Fibroblast of upper back skin (primary cell): ENCODE measurements around the gene C6orf163.
"Not testable (repeated sequence)": the region's sequence is repeated elsewhere in the genome, so short reads cannot be mapped to it uniquely, and the experiment has no call there.

Experiments used
- DNase-seq: peaks from one replicate; pipeline ENCODE4 v3.0.0-alpha.2; 2013

C6orf163 gene

DNA sequence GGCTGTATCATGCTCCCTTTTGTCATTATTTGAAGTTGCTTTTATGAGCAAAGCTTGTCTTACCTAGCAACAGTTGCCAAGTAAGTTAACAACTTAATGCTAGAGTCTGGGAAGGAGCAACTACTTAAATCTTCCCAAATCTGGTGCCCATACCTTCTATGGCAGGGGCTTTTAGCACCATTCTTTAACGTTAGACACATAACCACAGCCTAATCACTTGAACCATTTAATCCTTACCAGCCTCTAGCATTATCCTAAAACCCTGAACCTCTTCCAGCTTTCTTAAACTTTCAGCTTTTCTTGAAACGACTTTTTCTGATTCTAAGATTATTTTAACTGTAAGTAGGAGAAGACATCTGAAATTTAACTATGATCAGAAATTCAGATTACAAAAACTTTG is at the start of gene C6orf163:
Gene C6orf163, plus strand, starts transcription at position 83 of the 400 bp plus-strand sequence. Its CDS starts 287 bp downstream, at position 370.
- no peak for DNase-seq

- peak; percentile 68 for DNase-seq
Observed at GRCh38 chr6:87297119-87297518, 47.5 kb upstream of the C6orf163 start.

- DNase-seq, result not testable (repeated sequence)
Observed at GRCh38 chr6:87301277-87301676, 43.3 kb upstream of the C6orf163 start.

- no peak for DNase-seq
Observed at GRCh38 chr6:87308970-87309369, 35.6 kb upstream of the C6orf163 start.

DNA sequence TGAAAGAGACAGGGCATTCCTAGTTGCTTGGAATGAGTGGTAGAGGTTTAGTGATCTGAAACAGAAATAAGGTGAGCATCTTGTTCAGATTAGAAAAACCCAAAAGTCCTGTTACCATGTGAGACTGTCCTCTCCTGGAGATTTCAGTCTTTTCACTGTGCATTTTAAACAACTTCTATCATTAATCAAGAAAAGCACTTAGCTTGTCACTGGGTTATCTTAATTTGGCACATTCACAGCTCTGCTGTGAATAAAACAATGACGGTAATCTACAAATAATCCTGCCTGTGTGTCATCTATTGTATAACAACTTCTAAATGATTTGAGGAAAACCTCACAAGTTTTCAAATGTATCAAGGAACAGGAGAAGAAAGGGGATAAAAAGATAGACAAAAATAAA is 31.8 kb upstream of the C6orf163 start:
- no peak for DNase-seq

DNA sequence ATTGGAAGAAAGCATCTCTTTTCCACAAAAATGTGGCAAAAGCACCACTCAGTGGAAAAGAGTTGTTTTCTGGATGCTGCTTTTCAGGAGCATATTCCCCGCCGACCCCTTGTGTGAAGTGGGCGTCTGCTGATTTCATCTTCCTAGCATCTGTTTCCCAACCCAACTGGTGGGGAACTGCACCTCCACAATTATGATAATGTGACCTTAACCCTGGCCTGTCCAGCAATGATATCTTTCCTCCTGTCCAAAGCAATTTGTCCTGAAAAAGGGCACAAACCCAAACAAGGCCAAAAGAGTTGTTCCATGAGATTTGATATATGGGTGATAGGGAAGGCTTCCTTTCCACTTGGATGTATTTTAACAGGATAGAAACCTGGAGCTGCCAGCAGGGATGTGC is 29.5 kb upstream of the C6orf163 start:
- no peak for DNase-seq

- no peak for DNase-seq
Observed at GRCh38 chr6:87319271-87319987, 25.2 kb upstream of the C6orf163 start.

DNA sequence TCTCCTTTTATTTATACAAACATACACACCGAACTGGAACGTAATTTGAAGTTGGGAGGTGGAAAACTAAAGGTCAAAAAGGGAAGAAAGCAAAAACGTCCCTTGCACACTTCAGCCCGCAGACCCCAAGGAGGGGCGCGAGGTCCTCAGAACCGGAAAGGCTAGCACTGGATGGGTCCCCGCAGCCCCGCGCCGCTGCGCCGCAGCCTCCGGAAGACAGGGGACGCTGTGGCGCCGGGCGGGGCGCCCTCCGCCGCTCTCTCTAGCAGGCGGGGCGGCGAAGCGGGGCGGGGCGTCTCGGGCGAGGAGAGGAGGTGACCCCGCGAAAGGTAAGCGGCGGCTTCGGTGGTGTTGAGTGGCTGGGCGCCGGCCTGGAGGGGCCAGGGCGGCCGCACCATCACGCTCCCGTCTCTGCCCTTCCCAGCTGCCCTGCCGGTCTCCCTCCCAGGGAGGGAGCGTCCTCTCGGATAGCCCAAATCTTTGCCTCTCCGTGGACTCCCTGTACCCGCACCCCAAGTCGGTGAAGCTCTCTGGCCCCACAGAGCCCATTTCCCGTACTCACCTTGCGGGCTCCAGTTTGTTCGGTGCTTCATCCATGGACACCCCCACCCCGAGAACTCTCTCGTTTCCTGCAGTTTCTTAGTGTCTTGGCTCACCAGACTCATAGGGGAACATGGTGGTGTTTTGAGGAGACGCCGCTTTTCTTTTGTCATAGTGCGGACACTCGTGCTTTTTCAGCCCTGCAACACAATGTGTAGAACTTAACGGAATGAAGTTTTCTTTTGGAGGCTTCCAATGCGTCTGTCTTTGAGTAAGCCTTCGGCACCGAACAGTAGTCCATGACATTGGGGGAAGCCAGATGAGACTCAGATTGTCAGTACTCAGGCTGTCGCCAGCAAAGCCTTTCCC is 22.1 kb upstream of the C6orf163 start, which contains the start of gene SMIM8:
Gene SMIM8, plus strand, starts transcription at position 285 of the 909 bp plus-strand sequence. CDS start 14,444 bp downstream, outside the sequence.
- peak; percentile 66 for DNase-seq

GRCh38 chr6:87323880-87324279 is 20.7 kb upstream of the C6orf163 start:
- DNase-seq, result not testable (repeated sequence)

GRCh38 chr6:87330961-87331360 is 13.7 kb upstream of the C6orf163 start:
- DNase-seq, result no peak

DNA sequence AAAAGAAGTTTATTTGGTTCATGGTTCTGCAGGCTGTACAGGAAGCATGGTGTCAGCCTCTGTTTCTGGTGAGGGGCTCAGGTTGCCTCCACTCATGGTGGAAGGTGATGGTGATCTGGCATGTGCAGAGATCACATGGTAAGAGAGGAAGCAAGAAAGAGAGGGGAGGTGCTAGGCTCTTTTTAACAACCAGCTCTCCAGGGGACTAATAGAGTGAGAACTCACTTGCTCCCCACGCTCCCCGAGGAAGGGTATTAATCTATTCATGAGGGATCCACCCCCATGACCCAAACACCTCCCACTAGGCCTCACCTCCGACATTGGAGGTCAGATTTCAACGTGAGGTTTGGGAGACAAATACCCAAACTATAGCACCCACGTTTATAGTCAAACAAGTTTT is 11.6 kb upstream of the C6orf163 start:
- DNase-seq, result no peak

DNA sequence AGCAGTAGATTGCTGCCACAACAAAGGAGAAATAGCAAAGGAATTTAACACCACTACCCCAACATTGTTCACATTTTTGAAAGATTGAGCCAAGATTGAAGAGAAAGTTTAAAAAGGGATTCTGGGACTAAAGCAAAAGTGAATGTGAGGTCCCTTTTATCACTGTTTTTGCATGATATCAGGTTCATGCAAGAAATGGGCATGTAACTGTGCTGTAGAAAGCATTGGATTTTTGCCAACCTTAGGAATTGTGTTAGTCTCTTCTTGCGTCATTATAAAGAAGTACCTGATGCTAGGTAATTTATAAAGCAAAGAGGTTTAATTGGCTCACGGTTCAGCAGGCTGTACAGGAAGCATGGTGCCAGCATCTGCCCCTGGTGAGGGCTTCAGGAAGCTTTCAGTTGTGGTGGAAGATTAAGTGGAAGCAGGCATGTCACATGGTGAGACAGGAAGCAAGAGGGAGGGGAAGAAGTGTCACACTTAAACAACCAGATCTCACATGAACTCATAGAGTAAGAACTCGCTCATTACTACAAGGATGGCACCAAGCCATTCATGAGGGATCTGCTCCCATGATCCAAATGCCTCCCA is 10.9 kb upstream of the C6orf163 start:
- peak; percentile 29 for DNase-seq

- DNase-seq, result no peak
Observed at GRCh38 chr6:87334683-87335082, 9.9 kb upstream of the C6orf163 start.

DNA sequence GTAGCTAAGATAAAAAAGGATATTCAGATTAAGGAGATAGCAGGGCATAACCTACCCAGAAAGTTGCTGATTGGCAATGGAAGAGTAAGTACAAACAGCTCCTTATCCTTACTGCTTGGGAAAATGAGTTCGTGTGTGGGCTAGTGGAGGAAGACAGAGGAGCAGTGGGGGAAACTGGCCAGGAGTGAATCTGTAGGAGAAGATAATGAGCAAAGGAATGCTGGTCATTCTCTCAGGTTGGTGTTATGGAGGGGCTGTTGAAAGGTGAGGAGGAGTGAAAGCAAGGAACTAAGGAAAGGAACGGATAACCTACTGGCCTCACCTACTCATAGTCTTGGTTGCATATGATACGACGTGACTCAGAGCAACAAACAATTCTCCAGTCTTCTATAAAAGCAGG is 8.2 kb upstream of the C6orf163 start:
- no peak for DNase-seq

GRCh38 chr6:87340230-87340629 is 4.4 kb upstream of the C6orf163 start:
- no peak for DNase-seq

GRCh38 chr6:87341158-87341557 is 3.5 kb upstream of the C6orf163 start:
- DNase-seq, result no peak

DNA sequence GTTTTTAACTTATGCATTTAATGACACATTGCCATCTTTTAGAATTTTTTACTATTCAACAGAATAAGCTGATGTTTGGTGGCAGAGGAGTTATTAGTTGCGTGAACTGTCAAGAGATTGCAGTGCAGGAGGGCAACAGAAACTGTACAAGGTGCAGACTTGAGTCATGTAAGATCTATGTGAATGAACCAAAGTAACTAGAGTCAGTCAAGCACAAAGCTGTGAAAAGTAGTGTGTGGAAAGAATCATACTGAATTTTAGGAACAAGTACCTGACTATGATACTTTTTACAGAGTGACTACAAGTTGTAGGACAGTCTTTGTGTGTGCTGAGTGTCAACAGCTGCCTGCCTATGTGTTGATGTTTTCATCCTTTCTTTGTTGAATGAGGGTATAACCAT is 2.7 kb upstream of the C6orf163 start:
- DNase-seq, result no peak

DNA sequence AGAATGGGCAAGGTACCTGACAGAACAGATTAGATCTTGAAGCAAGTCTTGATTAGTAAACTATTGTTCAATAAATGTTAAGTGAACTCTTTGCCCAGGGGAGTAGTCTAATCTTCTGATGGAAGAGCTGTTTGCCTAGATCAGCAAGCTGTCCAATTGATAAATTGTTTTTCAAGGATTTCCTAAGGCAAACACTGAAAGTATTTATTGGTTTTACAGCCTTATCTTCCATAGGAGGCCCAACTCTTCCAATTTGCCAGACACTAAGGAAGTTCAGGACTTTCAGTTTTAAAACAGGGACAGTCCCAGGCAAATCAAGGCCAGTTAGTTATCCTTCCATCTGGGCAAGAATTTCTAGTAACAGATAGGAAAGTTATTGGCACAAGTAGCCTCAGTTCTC is 1.8 kb upstream of the C6orf163 start:
- no peak for DNase-seq

DNA sequence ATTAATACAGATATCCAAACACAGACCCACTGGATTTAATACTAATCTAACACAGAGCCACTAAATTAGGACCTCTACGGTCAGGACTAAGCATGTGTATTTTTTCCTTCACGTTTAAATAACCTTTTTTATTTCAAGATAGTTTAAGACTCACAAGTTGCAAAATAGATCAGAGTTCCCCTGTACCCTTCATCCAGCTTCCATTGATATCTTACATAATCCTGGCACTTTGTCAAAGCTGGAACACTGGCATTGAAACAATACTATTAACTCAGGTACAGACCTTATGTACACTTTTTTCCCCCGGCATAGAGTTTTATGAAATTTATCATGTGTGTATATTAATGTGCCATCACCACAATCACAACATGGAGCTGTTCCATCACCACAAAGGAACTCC is 2.1 kb downstream of the C6orf163 start:
- no peak for DNase-seq

DNA sequence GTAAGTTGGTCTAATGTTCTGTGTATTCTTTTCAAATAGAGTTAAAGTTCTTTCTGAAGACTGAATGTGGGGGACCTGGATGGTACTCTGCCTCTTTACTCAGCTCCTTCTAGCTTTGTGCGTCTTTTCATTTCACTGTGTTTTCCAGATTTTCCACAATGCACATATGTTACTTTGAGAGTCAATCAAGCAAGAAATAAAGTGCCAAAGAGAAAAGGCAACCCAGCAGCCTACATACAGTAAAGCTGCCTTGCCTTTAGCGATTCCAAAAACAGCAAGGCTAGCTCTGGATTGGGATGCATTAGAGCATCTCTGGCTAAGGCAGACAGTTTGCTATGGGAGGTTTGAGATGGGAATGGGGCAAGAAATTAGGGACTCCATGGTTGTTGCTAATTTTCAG is 5.3 kb downstream of the C6orf163 start:
- no peak for DNase-seq

DNA sequence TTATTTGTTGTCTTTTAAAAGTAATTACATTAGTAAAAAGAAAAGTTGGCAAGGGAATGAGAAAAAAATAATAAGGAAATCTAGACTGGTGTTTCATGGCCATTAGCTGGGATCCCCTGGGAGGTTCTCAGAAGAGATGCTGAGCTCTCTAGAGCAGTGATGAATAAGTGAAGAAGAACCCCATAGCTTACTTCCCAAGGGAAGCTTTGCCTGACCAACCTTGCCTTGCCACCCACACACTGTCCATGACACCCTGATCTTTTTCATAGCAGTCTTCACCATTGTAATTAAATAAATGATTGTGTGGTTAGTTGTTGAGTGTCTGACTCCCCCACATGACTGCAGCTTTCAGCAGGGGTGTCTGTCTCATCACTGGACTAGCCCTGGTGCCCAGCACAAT is 5.9 kb downstream of the C6orf163 start:
- no peak for DNase-seq

DNA sequence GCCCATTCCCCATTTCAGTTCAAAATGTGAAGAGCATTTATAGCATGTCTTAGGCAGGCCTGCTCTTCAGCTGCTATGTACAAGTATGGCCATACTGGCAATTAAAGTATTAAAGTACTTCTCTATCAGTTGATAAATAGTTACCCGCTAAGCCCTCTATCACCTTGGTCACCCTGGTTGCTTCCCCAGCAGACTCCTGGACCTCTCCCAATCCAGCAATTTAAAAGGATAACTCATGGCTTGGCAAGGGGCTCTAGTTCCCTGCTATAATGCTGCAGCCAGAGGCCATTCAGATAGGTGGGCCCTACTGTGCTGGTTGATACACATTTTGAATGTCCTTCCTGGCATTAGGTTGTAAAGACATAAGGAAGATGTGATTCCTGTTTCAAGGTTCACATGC is 7.0 kb downstream of the C6orf163 start:
- DNase-seq, result no peak

- DNase-seq, result no peak
Observed at GRCh38 chr6:87356181-87356580, 11.6 kb downstream of the C6orf163 start.
